GM06990 (cell line): ENCODE results near the gene PLPP6.

ENCODE experiments used
- DNase-seq: peaks from one replicate; pipeline ENCODE4 v3.0.0-alpha.2; 2011; ENCODE audit not compliant: insufficient read length; ENCODE audit errors: extremely low read depth
- H3K27me3 ChIP-seq: replicated peaks from 2 replicates; pipeline ENCODE4 v1.6.0; 2011; ENCODE audit warnings: low read length; ENCODE audit not compliant: control insufficient read depth, insufficient read depth
- H3K36me3 ChIP-seq: 2 replicates; pipeline ENCODE4 v1.5.1; 2011; ENCODE audit warnings: low read length; ENCODE audit not compliant: control insufficient read depth, insufficient read depth
- H3K4me3 ChIP-seq: replicated peaks from 2 replicates; pipeline ENCODE4 v1.5.1; 2011; ENCODE audit warnings: low read depth, mild to moderate bottlenecking, control low read depth, low read length
- CTCF ChIP-seq: IDR thresholded peaks from 2 replicates; pipeline ENCODE4 v1.5.1; 2011; ENCODE audit warnings: low read length, control low read depth, mild to moderate bottlenecking, inconsistent platforms; ENCODE audit not compliant: insufficient read depth, poor library complexity, severe bottlenecking

PLPP6 gene

DNA sequence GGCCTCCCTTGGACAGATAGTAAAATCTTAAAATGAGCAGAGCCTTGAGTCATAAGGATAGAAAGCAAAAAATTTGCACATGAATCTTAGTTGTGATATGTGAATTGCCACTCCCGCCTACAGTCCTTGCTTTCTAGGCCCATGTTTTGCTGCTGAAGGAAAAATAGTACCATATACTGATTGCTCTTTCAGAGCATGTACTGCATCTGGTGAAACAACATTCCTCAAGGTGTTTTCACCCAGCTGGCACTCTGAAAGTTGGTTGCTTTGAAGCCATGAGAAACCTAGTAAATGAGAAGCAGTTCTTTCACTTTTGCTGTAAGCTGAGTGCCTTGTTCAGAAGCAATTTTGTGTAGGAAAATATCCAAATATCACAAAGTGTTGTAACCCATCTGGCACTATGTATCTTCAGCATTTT lies 27.6 kb downstream of the PLPP6 start:
- Histone ChIP-seq H3K27me3 (no peaks in the 10 kb centered on the region), H3K36me3 (peaks cover 2% of the 10 kb centered on the region; the same call in 1 of the 2 replicates), H3K4me3 (no peak overlapping the region; the same call in 1 of the 2 replicates)
- TF ChIP-seq CTCF = no peak
- DNase-seq = peak; percentile 25

DNA sequence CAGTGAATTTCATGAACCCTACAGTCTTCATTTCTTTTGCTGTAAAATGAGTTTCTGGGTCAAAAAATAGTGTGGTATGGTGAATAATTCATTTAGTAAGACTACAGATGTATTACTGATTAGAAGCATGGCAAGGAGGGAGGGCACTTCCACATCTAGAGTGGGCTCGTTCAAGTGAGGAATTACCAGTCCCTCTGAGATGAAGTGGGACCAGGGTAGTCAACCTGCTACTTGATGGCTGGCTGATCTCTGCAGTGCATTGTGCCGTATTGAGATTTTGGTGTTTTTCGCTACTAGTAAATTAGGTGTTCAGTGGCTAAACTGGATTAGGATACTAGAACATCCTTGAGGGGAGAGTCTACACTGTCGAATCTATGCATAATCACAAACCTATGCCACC lies 28.1 kb downstream of the PLPP6 start:
- Histone ChIP-seq H3K4me3 (no peak overlapping the region; the same call in 1 of the 2 replicates), H3K36me3 (peaks cover 2% of the 10 kb centered on the region; the same call in 1 of the 2 replicates), H3K27me3 (no peaks in the 10 kb centered on the region)
- no peak for TF ChIP-seq CTCF
- DNase-seq = peak; percentile 15

DNA sequence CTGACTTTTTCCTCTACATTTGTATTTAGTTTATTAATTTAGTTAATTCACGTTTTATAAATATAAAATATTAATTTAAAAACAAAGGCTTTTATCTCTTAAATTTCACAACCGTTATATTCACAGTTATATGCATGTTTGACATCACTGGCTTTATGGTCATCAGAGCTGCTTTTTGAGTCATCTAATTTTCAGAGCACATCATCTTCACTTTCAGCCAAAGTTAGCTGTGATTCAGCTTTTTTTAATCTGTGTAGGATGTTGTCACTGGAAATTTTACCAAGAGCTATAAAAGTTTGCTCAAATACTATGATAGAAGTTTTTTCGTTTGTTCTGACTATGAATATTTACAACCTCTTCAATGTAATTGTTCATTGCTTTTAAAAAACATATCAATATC lies 29.7 kb downstream of the PLPP6 start:
- no peak for TF ChIP-seq CTCF
- Histone ChIP-seq H3K36me3 (no peaks in the 10 kb centered on the region; the same call in 1 of the 2 replicates), H3K4me3 (no peak overlapping the region), H3K27me3 (no peaks in the 10 kb centered on the region)
- no peak for DNase-seq

DNA sequence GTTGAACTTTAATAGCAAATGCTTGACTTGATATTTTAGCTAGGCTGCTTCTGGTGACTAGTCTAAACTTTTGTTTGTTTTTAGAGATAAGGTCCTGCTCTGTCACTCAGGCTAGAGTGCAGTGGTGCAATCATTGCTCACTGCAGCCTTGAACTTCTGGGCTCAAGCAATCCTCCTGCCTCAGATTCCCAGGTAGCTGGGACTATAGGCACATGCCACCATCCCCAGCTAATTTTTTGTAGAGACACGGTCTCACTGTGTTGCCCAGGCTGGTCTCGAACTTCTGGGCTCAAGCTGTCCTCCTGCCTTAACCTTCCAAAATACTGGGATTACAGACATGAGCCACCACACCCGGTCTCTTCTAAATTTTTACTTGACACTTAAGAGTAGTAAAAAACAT lies 38.0 kb downstream of the PLPP6 start:
- Histone ChIP-seq H3K36me3 (no peaks in the 10 kb centered on the region; the same call in 1 of the 2 replicates), H3K4me3 (no peak overlapping the region), H3K27me3 (no peaks in the 10 kb centered on the region)
- no peak for TF ChIP-seq CTCF
- no peak for DNase-seq

DNA sequence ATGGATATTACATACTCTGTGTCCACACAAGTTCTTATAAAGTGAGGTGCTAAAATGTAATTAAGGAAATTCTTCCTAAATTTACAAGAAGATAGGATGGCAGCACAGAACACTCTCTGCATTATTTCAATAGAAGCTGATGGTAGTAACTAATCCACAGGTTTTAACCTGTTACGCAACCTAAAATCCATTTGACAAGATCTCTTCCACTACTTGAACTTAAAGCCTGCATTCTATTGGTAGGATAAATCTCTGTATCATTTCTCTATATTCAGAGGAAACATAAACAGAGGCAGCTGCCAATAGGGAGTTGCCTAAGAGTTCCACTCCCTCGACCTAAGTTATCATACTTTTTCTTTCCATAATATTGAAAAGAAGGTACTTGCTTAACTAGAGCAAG lies 38.8 kb downstream of the PLPP6 start:
- H3K27me3 ChIP-seq = no peaks in the 10 kb centered on the region
- no peak overlapping the region for H3K4me3 ChIP-seq
- TF ChIP-seq CTCF = no peak
- no peaks in the 10 kb centered on the region for H3K36me3 ChIP-seq
- DNase-seq = no peak

DNA sequence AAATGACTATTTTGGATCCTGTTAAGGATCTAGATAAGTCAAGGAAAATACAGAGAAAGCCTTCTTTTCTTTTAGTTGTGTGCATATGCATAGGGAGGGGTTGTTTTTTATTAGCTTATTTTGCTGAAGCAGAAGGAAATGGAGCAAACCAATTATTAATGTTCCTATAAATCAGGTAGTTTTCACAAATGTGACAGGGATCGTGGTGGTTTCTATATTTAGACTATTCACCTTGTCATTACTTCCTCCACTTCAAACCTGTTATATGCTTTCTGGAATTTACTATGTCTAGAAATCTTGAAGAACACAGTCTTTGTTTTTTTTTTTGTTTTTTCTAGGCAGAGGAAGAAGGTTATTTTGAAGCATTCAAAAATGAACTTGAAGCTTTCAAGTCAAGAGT lies 39.4 kb downstream of the PLPP6 start:
- H3K27me3 ChIP-seq = no peaks in the 10 kb centered on the region
- H3K4me3 ChIP-seq = no peak overlapping the region
- TF ChIP-seq CTCF = no peak
- H3K36me3 ChIP-seq = no peaks in the 10 kb centered on the region
- no peak for DNase-seq
